ENCODE measurements around the gene PUDP.

The PUDP gene

GRCh38 chrX:7143941-7144525 is 3.9 kb downstream of the PUDP start:
- in situ Hi-C loops (cut with HindIII; ENCODE audit: low sequenced_read_pairs), result no loop called here
- TF ChIP-seq, protein P1, sequence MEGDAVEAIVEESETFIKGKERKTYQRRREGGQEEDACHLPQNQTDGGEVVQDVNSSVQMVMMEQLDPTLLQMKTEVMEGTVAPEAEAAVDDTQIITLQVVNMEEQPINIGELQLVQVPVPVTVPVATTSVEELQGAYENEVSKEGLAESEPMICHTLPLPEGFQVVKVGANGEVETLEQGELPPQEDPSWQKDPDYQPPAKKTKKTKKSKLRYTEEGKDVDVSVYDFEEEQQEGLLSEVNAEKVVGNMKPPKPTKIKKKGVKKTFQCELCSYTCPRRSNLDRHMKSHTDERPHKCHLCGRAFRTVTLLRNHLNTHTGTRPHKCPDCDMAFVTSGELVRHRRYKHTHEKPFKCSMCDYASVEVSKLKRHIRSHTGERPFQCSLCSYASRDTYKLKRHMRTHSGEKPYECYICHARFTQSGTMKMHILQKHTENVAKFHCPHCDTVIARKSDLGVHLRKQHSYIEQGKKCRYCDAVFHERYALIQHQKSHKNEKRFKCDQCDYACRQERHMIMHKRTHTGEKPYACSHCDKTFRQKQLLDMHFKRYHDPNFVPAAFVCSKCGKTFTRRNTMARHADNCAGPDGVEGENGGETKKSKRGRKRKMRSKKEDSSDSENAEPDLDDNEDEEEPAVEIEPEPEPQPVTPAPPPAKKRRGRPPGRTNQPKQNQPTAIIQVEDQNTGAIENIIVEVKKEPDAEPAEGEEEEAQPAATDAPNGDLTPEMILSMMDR (IDR thresholded peaks at IDR 0.05; ENCODE audit: low read depth, low read length, missing control alignments), result no peak

GRCh38 chrX:7143076-7143475 is 4.9 kb downstream of the PUDP start:
- no peak for DNase-seq (ENCODE audit: low read depth)
- in situ Hi-C loops (cut with HindIII; ENCODE audit: low sequenced_read_pairs), result no loop called here

More at GRCh38 chrX:7143941-7144525, 3.9 kb downstream of the PUDP start:
- no peak for DNase-seq (ENCODE audit: low read depth)
- no peak overlapping the region for H3K4me3 ChIP-seq (ENCODE audit: low read depth, low read length)

DNA sequence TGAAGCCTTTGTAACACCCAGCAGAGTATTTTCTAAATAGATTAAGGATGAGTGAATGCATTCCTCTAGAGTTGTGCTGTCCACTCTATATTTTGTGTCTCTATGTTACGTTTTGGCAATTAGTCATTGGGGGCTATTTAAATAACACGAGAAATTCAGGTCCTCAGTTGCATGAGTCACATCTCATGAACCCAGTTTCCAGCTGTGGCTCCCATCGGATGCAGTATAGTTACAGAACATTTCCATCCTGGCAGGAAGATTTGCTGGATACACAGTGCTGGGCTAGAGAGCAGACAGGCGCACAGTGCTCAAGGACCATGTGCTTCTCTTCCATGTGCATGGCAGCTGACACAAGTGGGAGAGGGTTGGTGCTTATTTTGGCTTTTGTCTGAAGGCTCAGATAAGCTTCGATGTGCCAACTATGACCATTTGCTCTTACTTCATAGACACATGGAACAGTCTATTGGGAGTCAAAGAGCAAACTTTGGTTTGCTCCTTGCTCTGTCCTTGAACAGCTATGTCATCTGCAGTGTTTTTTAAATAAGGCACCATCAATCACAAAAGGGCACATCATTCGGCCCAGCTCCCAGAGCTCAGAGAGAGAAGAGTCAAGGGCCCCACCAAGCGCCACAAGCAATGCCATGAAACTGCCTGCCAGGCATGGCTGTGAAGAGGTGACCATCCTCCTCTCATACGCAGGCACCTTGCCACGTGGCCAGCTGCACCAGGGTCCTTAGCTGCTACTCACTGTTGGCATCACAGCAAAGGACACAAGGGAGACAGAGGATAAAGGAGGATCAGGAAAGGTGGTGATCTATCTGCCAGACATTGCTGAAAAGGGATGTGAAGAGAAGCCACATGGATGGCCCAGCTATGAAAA is 8.5 kb downstream of the PUDP start:
- H3K4me3 ChIP-seq (ENCODE audit: low read depth, low read length), result no peak overlapping the region
- DNase-seq (ENCODE audit: low read depth), result no peak
- in situ Hi-C loops (cut with HindIII; ENCODE audit: low sequenced_read_pairs), result no loop called here
- TF ChIP-seq, protein P1 (IDR thresholded peaks at IDR 0.05; ENCODE audit: low read depth, low read length, missing control alignments), result no peak

More at GRCh38 chrX:7143076-7143475, 4.9 kb downstream of the PUDP start:
- no peak overlapping the region for H3K4me3 ChIP-seq (ENCODE audit: low read depth, low read length)
- TF ChIP-seq, protein P1 (IDR thresholded peaks at IDR 0.05; ENCODE audit: low read depth, low read length, missing control alignments), result no peak

GRCh38 chrX:7134981-7135380 is 13.0 kb downstream of the PUDP start:
- TF ChIP-seq, protein P1 (IDR thresholded peaks at IDR 0.05; ENCODE audit: low read depth, low read length, missing control alignments), result no peak
- in situ Hi-C loops (cut with HindIII; ENCODE audit: low sequenced_read_pairs), result no loop called here
- no peak overlapping the region for H3K4me3 ChIP-seq (ENCODE audit: low read depth, low read length)
- DNase-seq (ENCODE audit: low read depth), result no peak

- in situ Hi-C loops (cut with HindIII; ENCODE audit: low sequenced_read_pairs), result no loop called here
- no peak overlapping the region for H3K4me3 ChIP-seq (ENCODE audit: low read depth, low read length)
- TF ChIP-seq, protein P1 (IDR thresholded peaks at IDR 0.05; ENCODE audit: low read depth, low read length, missing control alignments), result no peak
- DNase-seq (ENCODE audit: low read depth), result no peak
These were observed 14.9 kb downstream of the PUDP start for GRCh38 chrX:7133050-7133440.

DNA sequence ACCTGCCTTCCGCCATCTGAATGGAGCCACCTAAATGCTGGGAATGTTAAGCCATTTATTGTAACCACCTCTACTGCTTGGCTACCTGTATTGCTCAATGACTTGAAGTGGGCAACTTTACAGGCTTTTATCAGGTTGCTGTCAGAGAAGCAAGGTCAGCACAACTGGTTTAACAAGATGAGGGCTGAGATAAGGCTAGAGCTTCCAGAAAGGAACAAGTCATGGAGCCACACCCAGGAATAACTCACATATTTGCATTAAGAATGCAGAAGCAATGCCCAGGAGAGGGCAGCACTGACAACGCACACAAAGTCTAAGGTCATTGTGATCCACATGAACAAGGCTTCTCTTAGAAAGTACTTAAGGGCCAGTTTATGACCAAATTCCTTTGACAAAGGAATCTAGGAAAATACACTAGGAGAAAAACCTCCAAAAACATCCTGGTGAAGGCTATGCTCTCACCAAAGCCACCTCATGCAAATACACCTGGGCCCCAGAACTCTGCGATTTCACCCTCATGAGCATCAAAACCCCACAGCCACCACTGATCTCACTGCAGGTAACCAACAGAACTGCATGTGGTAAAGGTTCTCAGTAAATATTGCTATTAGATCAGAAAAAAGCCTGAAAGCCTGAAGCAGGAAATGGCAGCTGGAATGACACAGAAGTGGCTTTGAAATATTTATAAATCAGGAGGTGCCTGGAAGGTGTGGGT is 15.5 kb downstream of the PUDP start:
- peak; percentile 48 for DNase-seq (ENCODE audit: low read depth)
- TF ChIP-seq, protein P1 (IDR thresholded peaks at IDR 0.05; ENCODE audit: low read depth, low read length, missing control alignments), result peak; percentile 68
- in situ Hi-C loops (cut with HindIII; ENCODE audit: low sequenced_read_pairs), result no loop called here
- no peak overlapping the region for H3K4me3 ChIP-seq (ENCODE audit: low read depth, low read length)

All from astrocyte of the cerebellum (primary cell).